ENCODE data around the gene TLK1. TPM values are rescaled to one million over a fixed set of nuclear protein-coding genes. Genes with fewer than 3 reads are reported as not detected.
A peak's percentile ranks its signal among the peaks of the same experiment; 100 is the strongest.

TLK1 gene
- total RNA-seq, 2 donors from 2014 or later: 69.5 to 82.8 TPM

DNA sequence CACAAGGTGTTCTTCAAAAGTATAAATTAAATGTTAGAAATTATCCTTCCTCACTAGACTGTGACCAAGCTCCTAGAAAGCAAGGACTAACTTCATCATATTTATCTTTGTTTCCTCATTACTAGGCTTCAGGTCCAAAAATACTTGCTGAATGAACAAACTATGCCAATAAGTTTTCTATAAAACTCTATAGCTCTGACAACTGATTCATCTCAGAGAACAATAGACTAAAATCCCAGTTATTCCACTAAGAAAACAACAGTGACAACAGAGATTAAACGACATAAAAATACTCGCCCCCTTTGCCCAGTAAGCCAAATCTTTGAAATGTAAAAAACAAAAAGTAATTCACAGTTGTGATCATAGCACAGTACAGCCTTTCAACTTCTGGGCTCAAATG, 13.6 kb downstream of the TLK1 start:
- no peaks in the 10 kb centered on the region for H3K27me3 ChIP-seq
- peaks cover 6% of the 10 kb centered on the region for H3K4me1 ChIP-seq
- no peak overlapping the region for H3K9ac ChIP-seq (ENCODE audit: low read depth in 2 of 2, low read length in 2 of 2)
- H3K4me3 ChIP-seq: no peak overlapping the region
- TF ChIP-seq, protein P1, sequence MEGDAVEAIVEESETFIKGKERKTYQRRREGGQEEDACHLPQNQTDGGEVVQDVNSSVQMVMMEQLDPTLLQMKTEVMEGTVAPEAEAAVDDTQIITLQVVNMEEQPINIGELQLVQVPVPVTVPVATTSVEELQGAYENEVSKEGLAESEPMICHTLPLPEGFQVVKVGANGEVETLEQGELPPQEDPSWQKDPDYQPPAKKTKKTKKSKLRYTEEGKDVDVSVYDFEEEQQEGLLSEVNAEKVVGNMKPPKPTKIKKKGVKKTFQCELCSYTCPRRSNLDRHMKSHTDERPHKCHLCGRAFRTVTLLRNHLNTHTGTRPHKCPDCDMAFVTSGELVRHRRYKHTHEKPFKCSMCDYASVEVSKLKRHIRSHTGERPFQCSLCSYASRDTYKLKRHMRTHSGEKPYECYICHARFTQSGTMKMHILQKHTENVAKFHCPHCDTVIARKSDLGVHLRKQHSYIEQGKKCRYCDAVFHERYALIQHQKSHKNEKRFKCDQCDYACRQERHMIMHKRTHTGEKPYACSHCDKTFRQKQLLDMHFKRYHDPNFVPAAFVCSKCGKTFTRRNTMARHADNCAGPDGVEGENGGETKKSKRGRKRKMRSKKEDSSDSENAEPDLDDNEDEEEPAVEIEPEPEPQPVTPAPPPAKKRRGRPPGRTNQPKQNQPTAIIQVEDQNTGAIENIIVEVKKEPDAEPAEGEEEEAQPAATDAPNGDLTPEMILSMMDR (IDR thresholded peaks at IDR 0.05): no peak
- no peak for DNase-seq
- no peaks in the 10 kb centered on the region for H3K36me3 ChIP-seq
- H3K27ac ChIP-seq: peak overlapping the region; percentile 42
- no peaks in the 10 kb centered on the region for H3K9me3 ChIP-seq
- intact Hi-C loops (cut with DNase I): no loop called here

DNA sequence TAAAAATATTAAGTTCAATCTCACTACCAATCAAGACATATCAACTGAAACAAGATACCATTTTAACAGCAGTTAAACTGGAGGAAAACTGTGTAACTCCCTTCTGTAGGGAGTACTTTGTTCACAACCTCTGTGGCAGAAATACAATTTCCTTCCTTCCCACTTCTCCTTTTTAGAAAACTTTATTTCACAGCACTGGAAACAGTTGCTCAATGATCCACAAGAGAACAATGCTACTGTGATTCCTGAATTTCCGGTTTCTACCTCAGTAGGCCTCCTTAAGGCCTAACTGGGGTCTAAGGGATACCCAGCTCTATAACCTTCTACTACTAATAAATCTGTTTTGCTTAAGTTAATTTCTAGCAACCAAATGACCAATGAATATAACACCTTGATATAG, 14.1 kb downstream of the TLK1 start:
- Histone ChIP-seq H3K36me3 (no peaks in the 10 kb centered on the region), H3K27me3 (no peaks in the 10 kb centered on the region), H3K9ac (ENCODE audit: low read depth in 2 of 2, low read length in 2 of 2) (peak overlapping the region in 1 of 2 donors; percentile 51), H3K27ac (peak overlapping the region; percentile 42), H3K4me1 (peaks cover 9% of the 10 kb centered on the region), H3K4me3 (no peak overlapping the region), H3K9me3 (no peaks in the 10 kb centered on the region)
- intact Hi-C loops (cut with DNase I): no loop called here
- TF ChIP-seq, protein P1 (IDR thresholded peaks at IDR 0.05): no peak
- no peak for DNase-seq

GRCh38 chr2:171146071-171146470, 14.6 kb downstream of the TLK1 start:
- peaks cover 12% of the 10 kb centered on the region for H3K4me1 ChIP-seq
- intact Hi-C loops (cut with DNase I): no loop called here
- H3K36me3 ChIP-seq: no peaks in the 10 kb centered on the region
- H3K27ac ChIP-seq: no peak overlapping the region
- H3K9me3 ChIP-seq: no peaks in the 10 kb centered on the region
- no peaks in the 10 kb centered on the region for H3K27me3 ChIP-seq
- no peak overlapping the region for H3K4me3 ChIP-seq
- TF ChIP-seq, protein P1 (IDR thresholded peaks at IDR 0.05): no peak
- no peak for DNase-seq
- H3K9ac ChIP-seq (ENCODE audit: low read depth in 2 of 2, low read length in 2 of 2): no peak overlapping the region

DNA sequence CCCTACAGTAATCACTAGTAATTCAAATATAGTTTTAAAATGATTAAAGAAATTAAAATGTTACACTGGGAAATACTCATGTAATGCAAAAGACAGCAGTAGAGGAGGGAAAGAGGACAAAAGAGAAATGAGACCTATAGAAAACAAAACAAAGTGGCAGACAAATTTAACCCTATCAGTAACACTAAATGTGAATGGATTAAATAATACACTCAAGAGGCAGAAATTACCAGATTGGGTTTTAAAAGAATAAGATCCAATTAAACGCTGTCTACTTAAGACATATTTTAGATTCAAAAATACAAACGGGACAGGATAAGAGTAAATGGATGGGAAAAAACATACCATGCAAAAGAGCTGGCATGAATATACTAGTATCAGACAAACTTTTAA, 17.0 kb downstream of the TLK1 start:
- no peak overlapping the region for H3K4me3 ChIP-seq
- H3K27me3 ChIP-seq: no peaks in the 10 kb centered on the region
- no peak for DNase-seq
- intact Hi-C loops (cut with DNase I): no loop called here
- peaks cover 12% of the 10 kb centered on the region for H3K4me1 ChIP-seq
- H3K27ac ChIP-seq: no peak overlapping the region
- TF ChIP-seq, protein P1 (IDR thresholded peaks at IDR 0.05): no peak
- H3K36me3 ChIP-seq: no peaks in the 10 kb centered on the region
- no peak overlapping the region for H3K9ac ChIP-seq (ENCODE audit: low read depth in 2 of 2, low read length in 2 of 2)
- H3K9me3 ChIP-seq: no peaks in the 10 kb centered on the region

DNA sequence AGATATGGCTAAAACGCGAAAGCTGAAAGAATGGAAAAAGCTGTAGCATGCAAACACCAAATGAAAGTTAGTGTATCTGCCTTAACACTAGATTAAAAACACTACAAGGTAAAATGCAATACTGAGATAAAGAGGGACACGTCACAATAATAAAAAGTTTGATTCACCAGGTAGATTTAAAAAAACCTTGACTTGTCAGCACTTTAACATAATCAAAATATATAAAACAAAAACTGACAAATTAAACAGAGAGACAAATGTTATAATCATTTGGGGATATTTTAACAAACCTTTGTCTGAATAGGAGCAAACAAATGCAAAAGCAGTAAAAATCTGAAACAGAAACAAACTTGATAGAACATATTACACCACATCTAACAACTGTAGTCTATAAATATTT, 18.3 kb downstream of the TLK1 start:
- TF ChIP-seq, protein P1 (IDR thresholded peaks at IDR 0.05): no peak
- no peak for DNase-seq
- Histone ChIP-seq H3K9ac (ENCODE audit: low read depth in 2 of 2, low read length in 2 of 2) (no peak overlapping the region), H3K4me3 (no peak overlapping the region), H3K4me1 (peaks cover 12% of the 10 kb centered on the region), H3K27me3 (no peaks in the 10 kb centered on the region), H3K9me3 (no peaks in the 10 kb centered on the region), H3K27ac (no peak overlapping the region), H3K36me3 (no peaks in the 10 kb centered on the region)
- intact Hi-C loops (cut with DNase I): no loop called here

DNA sequence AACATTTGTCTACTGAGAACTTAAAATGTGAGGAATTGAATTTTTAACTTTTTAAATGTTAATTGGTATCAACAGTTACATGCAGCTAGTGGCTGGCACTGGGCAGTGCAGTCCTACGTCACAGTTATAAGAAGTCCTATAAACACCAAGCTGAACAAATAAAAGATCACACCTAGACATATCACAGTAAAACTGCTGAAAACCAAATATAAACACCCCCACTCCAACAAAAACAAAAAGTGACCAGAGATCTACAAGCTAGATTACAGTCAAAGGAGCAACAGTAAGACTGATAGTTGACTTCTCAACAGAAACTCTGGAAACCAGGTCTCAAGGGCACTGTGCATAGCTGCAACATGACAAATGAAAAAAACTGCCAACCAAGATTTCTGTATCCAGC, 19.4 kb downstream of the TLK1 start:
- H3K36me3 ChIP-seq: no peaks in the 10 kb centered on the region
- intact Hi-C loops (cut with DNase I): no loop called here
- no peak for DNase-seq
- TF ChIP-seq, protein P1 (IDR thresholded peaks at IDR 0.05): no peak
- H3K27ac ChIP-seq: no peak overlapping the region
- no peak overlapping the region for H3K9ac ChIP-seq (ENCODE audit: low read depth in 2 of 2, low read length in 2 of 2)
- no peaks in the 10 kb centered on the region for H3K27me3 ChIP-seq
- no peaks in the 10 kb centered on the region for H3K9me3 ChIP-seq
- no peak overlapping the region for H3K4me3 ChIP-seq
- H3K4me1 ChIP-seq: peaks cover 5% of the 10 kb centered on the region
